Activated CD4-positive, alpha-beta memory T cell treated with anti-CD3 and anti-CD28 coated beads for 36 hours (primary cell): ENCODE measurements around the gene FBXO7. TPM values are rescaled to one million over a fixed set of nuclear protein-coding genes. Genes with fewer than 3 reads are reported as not detected.

Experiments used
- CTCF ChIA-PET: fragments of 350-600 bp; sonication (Branson Sonifier 250); formaldehyde crosslinking; loops from one replicate; lab custom pipeline; 2021; ENCODE audit warnings: antibody characterized with exemption, inconsistent platforms; lab: Charles Lee
- POLR2A ChIA-PET: fragments of 350-600 bp; sonication (Branson Sonifier 250); formaldehyde crosslinking; loops from one replicate; lab custom pipeline; 2021; ENCODE audit warnings: antibody characterized with exemption; lab: Charles Lee
- DNase-seq: peaks from one replicate; pipeline ENCODE4 v3.0.0-alpha.2; 2020
- H3K27ac Mint-ChIP-seq: one replicate; pipeline ENCODE4 v1.8.0; 2021; ENCODE audit warnings: mixed read lengths
- H3K27me3 Mint-ChIP-seq: one replicate; pipeline ENCODE4 v1.8.0; 2021; ENCODE audit warnings: mixed read lengths
- H3K36me3 Mint-ChIP-seq: one replicate; pipeline ENCODE4 v1.8.0; 2021; ENCODE audit warnings: mixed read lengths
- H3K4me1 Mint-ChIP-seq: one replicate; pipeline ENCODE4 v1.8.0; 2021; ENCODE audit warnings: low read depth, mixed read lengths
- H3K4me3 Mint-ChIP-seq: one replicate; pipeline ENCODE4 v1.8.0; 2021; ENCODE audit warnings: mild to moderate bottlenecking, mixed read lengths
- H3K9me3 Mint-ChIP-seq: one replicate; pipeline ENCODE4 v1.8.0; 2021; ENCODE audit warnings: mixed read lengths
- intact Hi-C: fragments of 100-400 bp; cut with micrococcal nuclease; formaldehyde crosslinking; loops from one replicate; pipeline ENCODE4 v1.15.1; 2023
- total RNA-seq, 2 experiments: library from RNA; stranded (reverse); gene quantifications; one replicate each; pipeline ENCODE4 v1.2.3, GENCODE V29; 2021

FBXO7 gene
- total RNA-seq, 2 experiments from 2014 or later, result 79.5 to 83.3 TPM

- DNase-seq, result no peak
- no peaks in the 10 kb centered on the region for H3K36me3 Mint-ChIP-seq
- no peak overlapping the region for H3K4me3 Mint-ChIP-seq
- H3K27me3 Mint-ChIP-seq, result peaks cover 13% of the 10 kb centered on the region
- ChIA-PET POLR2A (no interaction called here), CTCF (no interaction called here)
- H3K9me3 Mint-ChIP-seq, result no peaks in the 10 kb centered on the region
- H3K4me1 Mint-ChIP-seq, result no peaks in the 10 kb centered on the region
- no peak overlapping the region for H3K27ac Mint-ChIP-seq
- intact Hi-C loops, result no loop called here
These were observed 72.3 kb downstream of the FBXO7 start for GRCh38 chr22:32546935-32547334.

GRCh38 chr22:32548039-32548438, 73.4 kb downstream of the FBXO7 start:
- ChIA-PET CTCF (interaction anchor here (1.0 kb wide), 1 partner anchor 249 kb away, joined by 3 read pairs; no protein-coding TSS in a partner anchor), POLR2A (no interaction called here)
- intact Hi-C loops, result no loop called here
- no peak for DNase-seq
- Mint-ChIP-seq H3K4me3 (no peak overlapping the region), H3K9me3 (no peaks in the 10 kb centered on the region), H3K36me3 (no peaks in the 10 kb centered on the region), H3K27ac (no peak overlapping the region), H3K4me1 (no peaks in the 10 kb centered on the region), H3K27me3 (peaks cover 10% of the 10 kb centered on the region)

Other genes starting within 250 kb of the FBXO7 start
- not detected for gene SLC5A4, start 219.5 kb upstream of the FBXO7 start, total RNA-seq
- not detected for gene RFPL3, start 116.9 kb upstream of the FBXO7 start, total RNA-seq
- gene RTCB, start 62.6 kb upstream of the FBXO7 start, total RNA-seq, result 10 to 100 TPM; 87.0 to 87.7 TPM
- gene BPIFC, start 10.4 kb upstream of the FBXO7 start, total RNA-seq, result not detected